Endothelial cell of umbilical vein (primary cell): ENCODE measurements around the gene ARHGEF11.

Experiments
- EZH2 ChIP-seq: IDR thresholded peaks from 2 replicates; pipeline ENCODE4 v1.6.1; 2012; ENCODE audit warnings: borderline replicate concordance, low read depth, mild to moderate bottlenecking, moderate library complexity, low read length, inconsistent platforms; ENCODE audit not compliant: severe bottlenecking
- FOS ChIP-seq: IDR thresholded peaks from 2 replicates; pipeline ENCODE4 v1.6.1; 2011; ENCODE audit warnings: mild to moderate bottlenecking, low read length, moderate library complexity, borderline replicate concordance; ENCODE audit not compliant: insufficient read depth
- JUN ChIP-seq: IDR thresholded peaks from 2 replicates; pipeline ENCODE4 v1.6.1; 2011; ENCODE audit warnings: borderline replicate concordance, low read depth; ENCODE audit not compliant: insufficient read length, insufficient read depth
- MYC ChIP-seq: IDR thresholded peaks from one replicate; pipeline ENCODE4 v1.6.1; 2011; ENCODE audit warnings: mild to moderate bottlenecking, low read depth, low read length
- POLR2A ChIP-seq: IDR thresholded peaks from 2 replicates; pipeline ENCODE4 v1.6.1; 2012; ENCODE audit warnings: low read depth, mild to moderate bottlenecking, control low read depth, low read length
- POLR2AphosphoS5 ChIP-seq: IDR thresholded peaks from 2 replicates; pipeline ENCODE4 v1.6.1; 2012; ENCODE audit warnings: low read depth, mild to moderate bottlenecking, control low read depth, low read length, moderate library complexity; ENCODE audit not compliant: insufficient read depth
- TF ChIP-seq, protein P1 (sequence below), 2 donors: IDR thresholded peaks; 1 replicate in 1 of 2; 2 replicates in 1 of 2; pipeline ENCODE4 v1.5.1; 2011; ENCODE audit warnings: low read length in 2 of 2, mild to moderate bottlenecking in 2 of 2, moderate library complexity in 2 of 2, control low read depth in 1 of 2, inconsistent platforms in 1 of 2, low read depth in 1 of 2; ENCODE audit not compliant: insufficient read depth in 1 of 2; ENCODE audit errors: extremely low read depth in 1 of 2
- TF ChIP-seq, protein P2 (sequence below): IDR thresholded peaks from 2 replicates; pipeline ENCODE4 v1.6.1; 2011; ENCODE audit not compliant: insufficient read depth, insufficient read length

DNA sequence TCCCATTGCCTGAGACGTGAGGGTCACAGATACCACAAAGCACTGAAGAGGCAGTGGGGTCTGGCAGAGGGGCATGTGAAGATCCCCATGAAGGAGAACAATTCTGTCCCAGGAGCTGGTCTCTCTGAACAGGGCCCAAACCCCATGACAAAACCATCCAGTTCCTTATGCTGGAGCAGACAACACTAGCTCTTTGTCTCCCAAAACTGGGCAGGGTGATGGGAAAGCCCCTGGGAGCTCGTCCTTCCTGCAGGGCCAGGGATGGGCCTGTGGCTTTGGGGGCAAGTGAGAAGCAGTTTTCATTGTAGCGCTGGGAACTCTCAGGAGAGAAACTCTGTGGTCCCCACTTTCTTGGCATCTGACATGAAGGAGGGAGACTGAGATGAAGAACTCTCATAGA is 45.2 kb upstream of the ARHGEF11 start:
- TF ChIP-seq, protein P1, sequence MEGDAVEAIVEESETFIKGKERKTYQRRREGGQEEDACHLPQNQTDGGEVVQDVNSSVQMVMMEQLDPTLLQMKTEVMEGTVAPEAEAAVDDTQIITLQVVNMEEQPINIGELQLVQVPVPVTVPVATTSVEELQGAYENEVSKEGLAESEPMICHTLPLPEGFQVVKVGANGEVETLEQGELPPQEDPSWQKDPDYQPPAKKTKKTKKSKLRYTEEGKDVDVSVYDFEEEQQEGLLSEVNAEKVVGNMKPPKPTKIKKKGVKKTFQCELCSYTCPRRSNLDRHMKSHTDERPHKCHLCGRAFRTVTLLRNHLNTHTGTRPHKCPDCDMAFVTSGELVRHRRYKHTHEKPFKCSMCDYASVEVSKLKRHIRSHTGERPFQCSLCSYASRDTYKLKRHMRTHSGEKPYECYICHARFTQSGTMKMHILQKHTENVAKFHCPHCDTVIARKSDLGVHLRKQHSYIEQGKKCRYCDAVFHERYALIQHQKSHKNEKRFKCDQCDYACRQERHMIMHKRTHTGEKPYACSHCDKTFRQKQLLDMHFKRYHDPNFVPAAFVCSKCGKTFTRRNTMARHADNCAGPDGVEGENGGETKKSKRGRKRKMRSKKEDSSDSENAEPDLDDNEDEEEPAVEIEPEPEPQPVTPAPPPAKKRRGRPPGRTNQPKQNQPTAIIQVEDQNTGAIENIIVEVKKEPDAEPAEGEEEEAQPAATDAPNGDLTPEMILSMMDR (IDR thresholded peaks at IDR 0.05; ENCODE audit: extremely low read depth in 1 of 2, insufficient read depth in 1 of 2, low read depth in 1 of 2, low read length in 2 of 2): no peak
- no peak for TF ChIP-seq EZH2
- no peak for TF ChIP-seq POLR2A
- TF ChIP-seq POLR2AphosphoS5: no peak
- TF ChIP-seq, protein P2, sequence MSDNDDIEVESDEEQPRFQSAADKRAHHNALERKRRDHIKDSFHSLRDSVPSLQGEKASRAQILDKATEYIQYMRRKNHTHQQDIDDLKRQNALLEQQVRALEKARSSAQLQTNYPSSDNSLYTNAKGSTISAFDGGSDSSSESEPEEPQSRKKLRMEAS: no peak
- no peak for TF ChIP-seq FOS
- TF ChIP-seq JUN: no peak
- no peak for TF ChIP-seq MYC
